Mesenchymal stem cell (in vitro differentiated cells and primary cell): ENCODE measurements around the gene ZNF609. TPM values are rescaled to one million over a fixed set of nuclear protein-coding genes. Genes with fewer than 3 reads are reported as not detected.

Source experiments
- small RNA-seq: library from polyadenylated mRNA; stranded (forward); fragments of <200 nt; extraction: miRNeasy Mini kit (QIAGEN cat#:217004); gene quantifications from one replicate; pipeline ENCODE3, GENCODE V24; 2013; ENCODE audit warnings: low read depth

ZNF609 gene

Small RNA genes within 50 kb of the gene (small RNA-seq; reads per million reads assigned to genes)
- gene AC100830.2 (not detected), gene RF00019 (not detected), gene RNU6-549P (not detected)
